ENCODE data around the gene RPL9.
"Not testable (repeated sequence)": the region's sequence is repeated elsewhere in the genome, so short reads cannot be mapped to it uniquely, and the experiment has no call there.

The RPL9 gene

DNA sequence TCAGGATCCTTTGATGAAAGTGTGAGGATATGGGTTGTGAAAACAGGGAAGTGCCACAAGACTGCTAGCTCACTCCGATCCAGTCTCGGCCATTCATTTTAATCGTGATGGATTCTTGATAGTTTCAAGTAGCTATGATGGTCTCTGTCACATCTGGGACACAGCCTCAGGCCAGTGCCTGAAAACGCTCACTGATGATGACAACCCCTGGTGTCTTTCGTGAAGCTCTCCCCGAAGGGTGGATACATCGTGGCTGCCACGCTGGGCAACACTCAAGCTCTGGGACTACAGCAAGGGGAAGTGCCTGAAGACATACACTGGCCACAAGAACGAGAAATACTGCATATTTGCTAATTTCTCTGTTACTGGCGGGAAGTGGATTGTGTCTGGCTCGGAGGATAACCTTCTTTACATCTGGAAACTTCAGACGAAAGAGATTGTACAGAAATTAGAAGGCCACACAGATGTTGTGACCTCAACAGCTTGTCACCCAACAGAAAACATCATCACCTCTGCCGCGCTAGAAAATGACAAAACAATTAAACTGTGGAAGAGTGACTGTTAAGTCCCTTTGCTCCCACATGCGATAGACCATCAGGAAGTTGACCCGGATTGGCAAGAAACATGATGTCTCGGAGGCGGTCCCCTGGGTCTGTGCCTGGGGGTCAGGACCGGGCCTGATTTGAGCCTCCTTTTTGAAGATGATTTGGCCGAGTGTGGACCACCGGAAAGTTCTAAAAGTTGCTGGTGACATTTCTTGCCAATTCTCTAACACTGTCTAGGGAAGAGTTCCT is 22.4 kb upstream of the RPL9 start:
- no peaks in the 10 kb centered on the region for H3K4me1 ChIP-seq
- H3K27me3 ChIP-seq (ENCODE audit: low read depth), result no peaks in the 10 kb centered on the region

DNA sequence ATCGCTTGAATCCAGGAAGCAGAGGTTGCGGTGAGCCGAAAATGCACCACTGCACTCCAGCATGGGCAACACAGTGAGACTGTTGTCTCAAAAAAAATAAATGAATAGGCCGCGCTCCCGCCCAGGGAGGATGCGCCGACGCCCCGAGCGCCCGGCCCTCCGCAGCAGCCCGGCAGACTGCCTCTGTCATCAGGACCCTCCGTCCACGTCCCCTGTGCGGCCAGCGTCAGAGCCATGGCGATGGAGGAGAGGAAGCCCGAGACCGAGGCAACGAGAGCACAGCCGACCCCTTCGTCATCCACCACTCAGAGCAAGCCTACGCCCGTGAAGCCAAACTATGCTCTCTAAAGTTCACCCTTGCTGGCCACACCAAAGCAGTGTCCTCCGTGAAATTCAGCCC is 21.5 kb upstream of the RPL9 start:
- no peak for DNase-seq (ENCODE audit: low spot score in 2 of 2)
- H3K9me3 ChIP-seq, result no peaks in the 10 kb centered on the region
- H3K4me1 ChIP-seq, result no peaks in the 10 kb centered on the region
- H3K27me3 ChIP-seq (ENCODE audit: low read depth), result no peaks in the 10 kb centered on the region
- in situ Hi-C loops (cut with MboI; ENCODE audit: low sequenced_read_pairs), result no loop called here
- no peak overlapping the region for H3K4me3 ChIP-seq
- H3K36me3 ChIP-seq (replicated peaks), result peaks cover 16% of the 10 kb centered on the region

More for the DNA sequence above, 22.4 kb upstream of the RPL9 start:
- Histone ChIP-seq H3K9me3 (no peaks in the 10 kb centered on the region), H3K36me3 (replicated peaks) (peaks cover 16% of the 10 kb centered on the region), H3K4me3 (no peak overlapping the region)
- DNase-seq (ENCODE audit: low spot score in 2 of 2), result no peak
- in situ Hi-C loops (cut with MboI; ENCODE audit: low sequenced_read_pairs), result no loop called here

DNA sequence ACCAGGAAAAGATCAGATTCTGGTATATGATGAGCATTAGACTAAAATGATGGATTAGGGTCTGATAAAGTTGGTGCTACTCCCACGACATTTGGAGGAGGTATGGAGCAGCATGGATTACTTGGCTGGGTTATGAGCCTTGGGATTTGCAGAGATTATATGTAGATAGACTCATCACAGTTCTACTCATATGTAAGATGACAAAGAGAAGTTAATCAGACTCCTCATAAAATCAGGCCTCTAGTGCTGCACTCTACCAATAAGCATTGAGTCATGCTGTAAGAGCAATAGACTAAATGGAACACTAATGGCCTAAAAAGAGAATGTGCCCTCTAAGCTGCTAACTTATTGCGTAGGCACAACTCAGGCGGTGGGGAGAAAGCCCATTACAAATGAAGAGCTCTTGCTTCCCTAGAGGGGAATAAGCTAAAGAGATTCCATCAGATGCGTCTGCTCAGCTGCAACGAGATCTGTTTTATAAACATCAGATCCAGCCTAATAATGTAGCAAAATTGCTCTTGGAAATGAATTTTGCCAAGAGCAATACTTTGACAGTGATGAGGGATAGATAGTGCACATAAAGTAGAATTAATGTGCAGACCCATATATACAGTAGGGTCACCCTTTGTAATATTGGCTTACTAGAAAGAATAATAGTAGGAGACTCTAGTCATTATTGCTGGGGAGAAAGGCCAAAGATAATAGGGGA is 17.6 kb upstream of the RPL9 start:
- Histone ChIP-seq H3K4me3 (no peak overlapping the region), H3K4me1 (peaks cover 7% of the 10 kb centered on the region), H3K9me3 (no peaks in the 10 kb centered on the region), H3K36me3 (replicated peaks) (peaks cover 43% of the 10 kb centered on the region), H3K27me3 (ENCODE audit: low read depth) (no peaks in the 10 kb centered on the region)
- DNase-seq (ENCODE audit: low spot score in 2 of 2), result no peak
- in situ Hi-C loops (cut with MboI; ENCODE audit: low sequenced_read_pairs), result no loop called here

GRCh38 chr4:39472396-39472795 is 13.7 kb upstream of the RPL9 start:
- DNase-seq (ENCODE audit: low spot score in 2 of 2), result no peak
- Histone ChIP-seq H3K4me1 (peaks cover 10% of the 10 kb centered on the region), H3K4me3 (no peak overlapping the region), H3K36me3 (replicated peaks) (peaks cover 67% of the 10 kb centered on the region), H3K27me3 (ENCODE audit: low read depth) (no peaks in the 10 kb centered on the region), H3K9me3 (no peaks in the 10 kb centered on the region; the same call in 1 of the 2 replicates)
- in situ Hi-C loops (cut with MboI; ENCODE audit: low sequenced_read_pairs), result loop anchor here (25.0 kb wide), 1 partner anchor 840 kb away; no protein-coding TSS in a partner anchor

DNA sequence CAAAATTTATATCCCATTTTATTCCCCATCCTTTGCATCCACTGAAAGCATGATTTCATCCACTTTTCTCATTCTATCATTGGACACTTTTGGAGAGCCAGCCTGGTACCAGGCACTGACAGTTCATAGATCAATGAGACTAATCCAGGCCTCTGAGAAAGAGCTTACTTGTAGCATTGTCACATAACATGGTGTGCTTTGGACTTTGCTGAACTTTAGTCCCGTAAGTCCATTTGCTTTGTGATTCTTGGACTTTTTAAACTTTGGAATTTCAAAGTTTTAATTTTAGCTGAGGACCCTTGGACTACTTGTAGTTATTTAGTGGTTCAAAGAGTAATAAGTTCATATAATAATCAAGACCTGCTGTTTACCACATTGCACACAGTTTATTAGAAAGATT is 11.7 kb upstream of the RPL9 start:
- Histone ChIP-seq H3K9me3 (no peaks in the 10 kb centered on the region; the same call in 1 of the 2 replicates), H3K4me1 (peaks cover 10% of the 10 kb centered on the region), H3K36me3 (replicated peaks) (peaks cover 67% of the 10 kb centered on the region), H3K4me3 (no peak overlapping the region), H3K27me3 (ENCODE audit: low read depth) (no peaks in the 10 kb centered on the region)
- DNase-seq (ENCODE audit: low spot score in 2 of 2), result no peak
- in situ Hi-C loops (cut with MboI; ENCODE audit: low sequenced_read_pairs), result loop anchor here (25.0 kb wide), 1 partner anchor 842 kb away; no protein-coding TSS in a partner anchor

DNA sequence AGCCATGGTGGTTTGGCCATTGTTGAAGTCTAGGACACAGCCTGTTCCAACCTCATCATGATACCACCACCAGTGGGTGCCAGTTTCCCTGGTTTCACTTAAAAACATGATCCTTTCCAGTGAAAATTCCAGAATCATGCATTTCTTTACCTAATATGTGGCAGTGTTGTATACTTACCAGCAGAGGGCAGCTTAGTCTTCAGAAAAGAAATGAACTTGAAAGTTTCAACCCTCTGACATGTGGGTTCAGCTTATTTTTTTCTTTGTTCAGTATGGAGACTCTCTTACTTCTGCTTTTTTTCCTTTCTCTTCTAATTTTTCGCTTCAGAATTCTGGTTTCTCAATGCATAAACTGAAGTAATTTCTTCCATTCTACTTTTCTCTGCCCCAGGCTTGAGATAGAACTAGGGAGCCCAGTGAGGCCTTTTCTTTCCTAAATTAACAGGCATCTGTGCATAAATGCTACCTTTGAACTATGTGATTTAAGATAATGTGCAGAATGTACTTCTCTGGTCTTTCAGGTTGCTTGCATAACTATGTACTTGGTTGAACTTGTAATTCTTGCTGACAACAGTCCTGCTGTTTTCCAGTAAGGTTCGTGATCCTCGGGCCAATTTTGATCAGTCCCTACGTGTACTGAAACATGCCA is 10.8 kb upstream of the RPL9 start:
- peaks cover 71% of the 10 kb centered on the region for H3K36me3 ChIP-seq (replicated peaks)

GRCh38 chr4:39467464-39467863 is 8.7 kb upstream of the RPL9 start:
- Histone ChIP-seq H3K4me3 (no peak overlapping the region), H3K4me1 (peaks cover 4% of the 10 kb centered on the region), H3K27me3 (ENCODE audit: low read depth) (no peaks in the 10 kb centered on the region), H3K36me3 (replicated peaks) (peaks cover 72% of the 10 kb centered on the region), H3K9me3 (no peaks in the 10 kb centered on the region; the same call in 1 of the 2 replicates)
- DNase-seq (ENCODE audit: low spot score in 2 of 2), result no peak
- in situ Hi-C loops (cut with MboI; ENCODE audit: low sequenced_read_pairs), result loop anchor here (10.0 to 25.0 kb wide), 2 partner anchors 507 to 845 kb away; partner anchors contain the start of gene PDS5A

More for the DNA sequence above, 10.8 kb upstream of the RPL9 start:
- Histone ChIP-seq H3K4me3 (no peak overlapping the region), H3K4me1 (peaks cover 10% of the 10 kb centered on the region), H3K27me3 (ENCODE audit: low read depth) (no peaks in the 10 kb centered on the region), H3K9me3 (no peaks in the 10 kb centered on the region; the same call in 1 of the 2 replicates)
- DNase-seq (ENCODE audit: low spot score in 2 of 2), result peak; percentile 70 to 86
- in situ Hi-C loops (cut with MboI; ENCODE audit: low sequenced_read_pairs), result loop anchor here (10.0 to 25.0 kb wide), 2 partner anchors 505 to 843 kb away; partner anchors contain the start of gene PDS5A

DNA sequence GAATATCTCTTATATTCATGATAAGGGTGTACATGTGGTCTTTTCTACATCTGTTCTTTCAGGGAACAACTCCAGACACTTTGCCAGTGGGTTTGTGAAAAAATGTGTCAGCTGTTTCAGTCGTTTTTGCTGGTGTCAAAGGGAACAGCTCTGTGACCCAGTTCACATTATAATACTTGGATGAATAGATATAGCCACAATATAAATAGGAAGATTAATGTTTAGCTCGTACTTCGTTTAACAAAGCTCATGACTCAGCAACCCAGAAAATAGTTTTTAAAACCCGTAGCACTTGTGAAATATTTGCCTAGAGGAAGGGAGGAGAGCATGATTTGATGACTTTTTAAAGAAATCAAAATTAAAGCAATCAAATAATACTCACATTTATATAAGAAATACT is 8.0 kb upstream of the RPL9 start:
- no peaks in the 10 kb centered on the region; the same call in 1 of the 2 replicates for H3K9me3 ChIP-seq
- H3K4me3 ChIP-seq, result no peak overlapping the region
- peaks cover 72% of the 10 kb centered on the region for H3K36me3 ChIP-seq (replicated peaks)
- DNase-seq (ENCODE audit: low spot score in 2 of 2), result no peak
- peaks cover 2% of the 10 kb centered on the region for H3K4me1 ChIP-seq
- in situ Hi-C loops (cut with MboI; ENCODE audit: low sequenced_read_pairs), result loop anchor here (10.0 to 25.0 kb wide), 2 partner anchors 508 to 846 kb away; partner anchors contain the start of gene PDS5A
- no peaks in the 10 kb centered on the region for H3K27me3 ChIP-seq (ENCODE audit: low read depth)

GRCh38 chr4:39464886-39465501 is 6.3 kb upstream of the RPL9 start:
- no peak for DNase-seq (ENCODE audit: low spot score in 2 of 2)
- H3K36me3 ChIP-seq (replicated peaks), result peaks cover 70% of the 10 kb centered on the region
- in situ Hi-C loops (cut with MboI; ENCODE audit: low sequenced_read_pairs), result loop anchor here (10.0 to 25.0 kb wide), 2 partner anchors 510 to 847 kb away; partner anchors contain the start of gene PDS5A
- H3K9me3 ChIP-seq, result no peaks in the 10 kb centered on the region; the same call in 1 of the 2 replicates
- peaks cover 2% of the 10 kb centered on the region for H3K4me1 ChIP-seq
- H3K27me3 ChIP-seq (ENCODE audit: low read depth), result no peaks in the 10 kb centered on the region
- no peak overlapping the region for H3K4me3 ChIP-seq

- not testable (repeated sequence) for DNase-seq (ENCODE audit: low spot score in 2 of 2); H3K9me3 ChIP-seq; H3K27me3 ChIP-seq (ENCODE audit: low read depth)
- in situ Hi-C loops (cut with MboI; ENCODE audit: low sequenced_read_pairs), result loop anchor here (25.0 kb wide), 1 partner anchor 854 kb away; no protein-coding TSS in a partner anchor
- Histone ChIP-seq H3K36me3 (replicated peaks) (peaks cover 82% of the 10 kb centered on the region), H3K4me1 (peaks cover 14% of the 10 kb centered on the region), H3K4me3 (peak overlapping the region; percentile 92)
Observed at GRCh38 chr4:39458161-39458504, 589 bp downstream of the RPL9 start.

- Histone ChIP-seq H3K4me3 (peak overlapping the region; percentile 92), H3K9me3 (no peaks in the 10 kb centered on the region), H3K36me3 (replicated peaks) (peaks cover 84% of the 10 kb centered on the region), H3K27me3 (ENCODE audit: low read depth) (no peaks in the 10 kb centered on the region), H3K4me1 (peaks cover 14% of the 10 kb centered on the region)
- no peak for DNase-seq (ENCODE audit: low spot score in 2 of 2)
- in situ Hi-C loops (cut with MboI; ENCODE audit: low sequenced_read_pairs), result loop anchor here (25.0 kb wide), 1 partner anchor 855 kb away; no protein-coding TSS in a partner anchor
Observed at GRCh38 chr4:39456946-39457763, 1.6 kb downstream of the RPL9 start.

DNA sequence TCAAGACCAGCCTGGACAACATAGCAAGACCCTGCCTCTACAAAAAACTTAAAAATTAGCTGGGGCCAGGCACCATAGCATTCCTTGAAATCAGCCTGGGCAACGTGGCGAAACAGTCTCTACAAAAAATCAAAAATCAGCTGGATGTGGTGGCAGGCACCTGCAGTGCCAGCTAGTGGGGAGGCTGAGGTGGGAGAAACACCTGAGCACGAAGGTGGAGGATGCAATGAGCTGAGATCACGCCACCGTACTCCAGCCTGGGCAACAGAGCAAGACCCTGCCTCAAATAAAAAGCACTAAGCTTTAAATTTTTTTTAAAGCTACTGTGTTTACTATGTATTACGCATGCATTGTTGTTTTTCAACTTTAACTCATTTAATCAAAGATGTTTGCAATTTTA is 3.2 kb downstream of the RPL9 start:
- no peak for DNase-seq (ENCODE audit: low spot score in 2 of 2)
- Histone ChIP-seq H3K36me3 (replicated peaks) (peaks cover 83% of the 10 kb centered on the region), H3K27me3 (ENCODE audit: low read depth) (no peaks in the 10 kb centered on the region), H3K4me3 (peak overlapping the region; percentile 92; the same call in 1 of the 2 replicates), H3K4me1 (peaks cover 14% of the 10 kb centered on the region), H3K9me3 (no peaks in the 10 kb centered on the region)
- in situ Hi-C loops (cut with MboI; ENCODE audit: low sequenced_read_pairs), result loop anchor here (25.0 kb wide), 1 partner anchor 857 kb away; no protein-coding TSS in a partner anchor

All from HAP-1 (cell line).